Testis (tissue), 2 donors: ENCODE measurements around the gene PTPRE.

Experiments used
- POLR2A ChIP-seq: fragments of 450-650 bp; IDR thresholded peaks from one replicate; pipeline ENCODE4 v1.6.1; 2017; ENCODE audit warnings: antibody characterized with exemption, mild to moderate bottlenecking, moderate library complexity
- TF ChIP-seq, protein P1 (sequence below), 3 experiments: fragments of 450-650 bp in 2 of 3; fragments of 200-600 bp in 1 of 3; sonication (generic) in 1 of 3; IDR thresholded peaks; one replicate each; pipeline ENCODE4 v1.5.1; 2016 to 2019; ENCODE audit warnings: antibody characterized with exemption in 3 of 3, mild to moderate bottlenecking in 2 of 3, moderate library complexity in 1 of 3

DNA sequence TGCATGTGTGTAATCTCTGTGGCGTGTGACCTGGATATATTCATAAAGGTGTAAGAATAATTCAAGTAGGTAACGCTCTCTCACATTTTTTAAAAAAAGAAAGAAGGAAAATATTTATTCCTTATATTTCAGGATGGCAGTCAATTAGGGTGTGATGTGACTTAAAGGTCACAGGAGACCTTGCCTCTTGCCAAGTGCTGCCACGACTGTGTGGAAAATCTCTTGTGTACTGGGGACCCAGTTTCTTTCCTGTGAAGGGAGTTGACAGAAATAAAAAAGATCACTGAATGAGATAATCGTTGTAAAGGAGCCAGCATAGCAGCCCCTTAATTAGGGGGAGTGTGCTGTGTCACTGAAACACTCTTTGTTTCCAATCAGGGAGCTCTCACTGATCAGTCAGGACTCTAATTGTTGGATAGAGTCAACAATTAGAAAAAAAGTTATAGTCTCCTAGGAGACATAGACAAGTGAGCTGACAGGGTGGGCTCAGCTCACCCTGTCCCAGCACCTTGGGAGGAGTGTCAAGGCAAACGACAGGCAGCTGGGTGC is 31.1 kb downstream of the PTPRE start:
- no peak for TF ChIP-seq POLR2A
- TF ChIP-seq, protein P1, sequence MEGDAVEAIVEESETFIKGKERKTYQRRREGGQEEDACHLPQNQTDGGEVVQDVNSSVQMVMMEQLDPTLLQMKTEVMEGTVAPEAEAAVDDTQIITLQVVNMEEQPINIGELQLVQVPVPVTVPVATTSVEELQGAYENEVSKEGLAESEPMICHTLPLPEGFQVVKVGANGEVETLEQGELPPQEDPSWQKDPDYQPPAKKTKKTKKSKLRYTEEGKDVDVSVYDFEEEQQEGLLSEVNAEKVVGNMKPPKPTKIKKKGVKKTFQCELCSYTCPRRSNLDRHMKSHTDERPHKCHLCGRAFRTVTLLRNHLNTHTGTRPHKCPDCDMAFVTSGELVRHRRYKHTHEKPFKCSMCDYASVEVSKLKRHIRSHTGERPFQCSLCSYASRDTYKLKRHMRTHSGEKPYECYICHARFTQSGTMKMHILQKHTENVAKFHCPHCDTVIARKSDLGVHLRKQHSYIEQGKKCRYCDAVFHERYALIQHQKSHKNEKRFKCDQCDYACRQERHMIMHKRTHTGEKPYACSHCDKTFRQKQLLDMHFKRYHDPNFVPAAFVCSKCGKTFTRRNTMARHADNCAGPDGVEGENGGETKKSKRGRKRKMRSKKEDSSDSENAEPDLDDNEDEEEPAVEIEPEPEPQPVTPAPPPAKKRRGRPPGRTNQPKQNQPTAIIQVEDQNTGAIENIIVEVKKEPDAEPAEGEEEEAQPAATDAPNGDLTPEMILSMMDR (IDR thresholded peaks at IDR 0.05) = no peak
